HG03439 (cell line): Measurements from ENCODE around the gene DPT.

Source experiments
- ATAC-seq: cut with Tn5 transposase; IDR thresholded peaks from one replicate; pipeline ENCODE4 v1.9.1; 2021; ENCODE audit warnings: mild to moderate bottlenecking, moderate library complexity; ENCODE audit not compliant: unreplicated experiment

DPT gene

GRCh38 chr1:168672278-168672677 lies 56.7 kb downstream of the DPT start:
- ATAC-seq: no peak

GRCh38 chr1:168671782-168672181 lies 57.2 kb downstream of the DPT start:
- ATAC-seq: no peak

GRCh38 chr1:168665975-168666374 lies 63.0 kb downstream of the DPT start:
- ATAC-seq: no peak

- ATAC-seq: no peak
Measured at GRCh38 chr1:168664069-168664834, 64.8 kb downstream of the DPT start.

GRCh38 chr1:168656485-168656884 lies 72.5 kb downstream of the DPT start:
- no peak for ATAC-seq

- no peak for ATAC-seq
Measured at GRCh38 chr1:168654198-168654915, 74.6 kb downstream of the DPT start.

GRCh38 chr1:168653567-168653966 lies 75.4 kb downstream of the DPT start:
- ATAC-seq: no peak

GRCh38 chr1:168645721-168646120 lies 83.3 kb downstream of the DPT start:
- no peak for ATAC-seq
